ENCODE data around the gene PAK5. TPM values are rescaled to one million over a fixed set of nuclear protein-coding genes. Genes with fewer than 3 reads are reported as not detected.

PAK5 gene
- total RNA-seq, 2 donors from 2014 or later = 0.22 to 0.42 TPM

- no peak for TF ChIP-seq CTCF (conservative IDR thresholded peaks at IDR 0.05)
- no peak overlapping the region for H3K27ac ChIP-seq (ENCODE audit: low read depth, low read length)
- Mint-ChIP-seq H3K4me1 (no peaks in the 10 kb centered on the region), H3K27ac (no peak overlapping the region), H3K27me3 (ENCODE audit: insufficient read depth) (peaks cover 9% of the 10 kb centered on the region), H3K4me3 (no peak overlapping the region), H3K36me3 (ENCODE audit: low read depth) (no peaks in the 10 kb centered on the region), H3K9me3 (no peaks in the 10 kb centered on the region)
- H3K4me3 ChIP-seq (ENCODE audit: low read length) = no peak overlapping the region
- no peak overlapping the region for H3K9ac ChIP-seq (ENCODE audit: extremely low read depth, low read length, poor library complexity, severe bottlenecking)
- DNase-seq = no peak
- H3K9me3 ChIP-seq (ENCODE audit: control insufficient read depth, low read length) = no peaks in the 10 kb centered on the region
- no peaks in the 10 kb centered on the region for H3K27me3 ChIP-seq (ENCODE audit: control insufficient read depth, insufficient read depth, low read length, poor library complexity, severe bottlenecking)
- no peaks in the 10 kb centered on the region for H3K4me1 ChIP-seq (ENCODE audit: control insufficient read depth, insufficient read depth, low read length)
- H3K36me3 ChIP-seq (ENCODE audit: control insufficient read depth, insufficient read depth, low read length) = no peaks in the 10 kb centered on the region
- 86 to 95% methylated on average over 5 to 7 of the region's 7 CpGs for WGBS, 2 experiments (ENCODE audit: insufficient coverage in 1 of 2, insufficient read length in 1 of 2)
These were observed 228.2 kb downstream of the PAK5 start for GRCh38 chr20:9610665-9611064.

- peaks cover 4% of the 10 kb centered on the region for H3K27me3 ChIP-seq (ENCODE audit: control insufficient read depth, insufficient read depth, low read length, poor library complexity, severe bottlenecking)
- H3K4me3 Mint-ChIP-seq = no peak overlapping the region
- WGBS, 2 experiments (ENCODE audit: insufficient coverage in 1 of 2, insufficient read length in 1 of 2) = 0 to 30% methylated on average over 2 to 6 of the region's 7 CpGs
- no peaks in the 10 kb centered on the region for H3K9me3 ChIP-seq (ENCODE audit: control insufficient read depth, low read length)
- no peaks in the 10 kb centered on the region for H3K9me3 Mint-ChIP-seq
- H3K27ac ChIP-seq (ENCODE audit: low read depth, low read length) = no peak overlapping the region
- TF ChIP-seq CTCF (conservative IDR thresholded peaks at IDR 0.05) = peak; percentile 86
- peaks cover 13% of the 10 kb centered on the region for H3K27me3 Mint-ChIP-seq (ENCODE audit: insufficient read depth)
- H3K9ac ChIP-seq (ENCODE audit: extremely low read depth, low read length, poor library complexity, severe bottlenecking) = no peak overlapping the region
- H3K27ac Mint-ChIP-seq = no peak overlapping the region
- H3K36me3 ChIP-seq (ENCODE audit: control insufficient read depth, insufficient read depth, low read length) = no peaks in the 10 kb centered on the region
- H3K4me3 ChIP-seq (ENCODE audit: low read length) = no peak overlapping the region
- DNase-seq = peak; percentile 92
- no peaks in the 10 kb centered on the region for H3K4me1 Mint-ChIP-seq
- H3K36me3 Mint-ChIP-seq (ENCODE audit: low read depth) = no peaks in the 10 kb centered on the region
- H3K4me1 ChIP-seq (ENCODE audit: control insufficient read depth, insufficient read depth, low read length) = no peaks in the 10 kb centered on the region
These were observed 228.9 kb downstream of the PAK5 start for GRCh38 chr20:9609887-9610502.

- Histone ChIP-seq H3K27me3 (ENCODE audit: control insufficient read depth, insufficient read depth, low read length, poor library complexity, severe bottlenecking) (peaks cover 16% of the 10 kb centered on the region), H3K36me3 (ENCODE audit: control insufficient read depth, insufficient read depth, low read length) (no peaks in the 10 kb centered on the region), H3K9me3 (ENCODE audit: control insufficient read depth, low read length) (no peaks in the 10 kb centered on the region), H3K9ac (ENCODE audit: extremely low read depth, low read length, poor library complexity, severe bottlenecking) (no peak overlapping the region), H3K27ac (ENCODE audit: low read depth, low read length) (no peak overlapping the region), H3K4me1 (ENCODE audit: control insufficient read depth, insufficient read depth, low read length) (no peaks in the 10 kb centered on the region), H3K4me3 (ENCODE audit: low read length) (no peak overlapping the region)
- WGBS, 2 experiments (ENCODE audit: insufficient coverage in 1 of 2, insufficient read length in 1 of 2) = 90 to 91% methylated on average over 4 to 5 of the region's 5 CpGs
- DNase-seq = no peak
- H3K9me3 Mint-ChIP-seq = no peaks in the 10 kb centered on the region
- H3K36me3 Mint-ChIP-seq (ENCODE audit: low read depth) = no peaks in the 10 kb centered on the region
- H3K4me3 Mint-ChIP-seq = no peak overlapping the region
- TF ChIP-seq CTCF (conservative IDR thresholded peaks at IDR 0.05) = peak; percentile 44
- no peaks in the 10 kb centered on the region for H3K4me1 Mint-ChIP-seq
- peaks cover 19% of the 10 kb centered on the region for H3K27me3 Mint-ChIP-seq (ENCODE audit: insufficient read depth)
- no peak overlapping the region for H3K27ac Mint-ChIP-seq
These were observed 230.1 kb downstream of the PAK5 start for GRCh38 chr20:9608639-9609340.
